LNCaP clone FGC (cell line): ENCODE results near the gene STK17B.

Experiments
- DNase-seq: peaks from one replicate; pipeline ENCODE4 v3.0.0-alpha.2; 2011; ENCODE audit warnings: low read depth
- H3K4me3 ChIP-seq: 2 replicates; pipeline ENCODE4 v1.5.1; 2011; ENCODE audit warnings: mild to moderate bottlenecking, low read depth, low read length, control low read depth
- CTCF ChIP-seq: IDR thresholded peaks from 2 replicates; pipeline ENCODE4 v1.5.1; 2012; ENCODE audit warnings: mild to moderate bottlenecking; ENCODE audit not compliant: control insufficient read depth, insufficient read depth; ENCODE audit errors: extremely low read depth

Gene STK17B

DNA sequence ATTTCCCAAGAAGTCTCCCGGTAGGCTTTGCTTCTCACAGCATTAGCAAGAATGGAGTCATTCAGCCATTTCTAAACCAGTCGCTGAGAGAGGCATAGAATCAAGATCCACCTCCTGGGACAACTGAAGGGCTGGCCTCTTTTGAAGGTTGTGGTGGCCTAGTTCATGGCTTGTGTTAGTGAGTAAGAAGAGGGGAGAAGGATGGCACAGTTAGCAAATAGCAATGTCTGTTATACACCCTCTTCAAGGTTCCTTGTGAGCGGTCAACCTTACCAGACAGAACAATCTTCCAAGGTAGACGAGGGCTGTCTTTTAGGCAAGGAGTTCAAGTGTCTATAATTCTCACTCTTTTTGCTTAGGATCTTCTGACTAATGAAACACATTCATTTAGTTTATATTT is 67.3 kb downstream of the STK17B start:
- no peak overlapping the region for H3K4me3 ChIP-seq
- TF ChIP-seq CTCF: no peak
- DNase-seq: no peak

DNA sequence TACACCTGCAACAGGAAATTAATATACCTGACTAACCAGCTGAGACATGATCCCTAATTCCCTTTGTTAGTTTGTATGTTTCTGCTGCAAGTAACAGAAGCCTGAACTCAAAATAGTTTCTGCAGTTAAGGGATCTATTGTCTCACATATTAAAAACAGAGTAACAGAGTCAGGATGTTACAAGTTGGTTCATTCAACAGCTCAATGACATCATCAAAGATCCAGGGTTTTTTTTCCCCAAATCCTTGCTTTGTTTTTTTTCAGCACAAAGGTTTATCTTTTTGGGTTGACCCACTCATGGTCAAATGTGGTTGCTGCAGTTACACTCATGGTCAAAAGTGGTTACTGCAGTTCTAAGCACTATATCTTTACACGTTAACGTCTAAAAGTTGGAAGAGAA is 67.8 kb downstream of the STK17B start:
- no peak for DNase-seq
- no peak overlapping the region for H3K4me3 ChIP-seq
- TF ChIP-seq CTCF: no peak

DNA sequence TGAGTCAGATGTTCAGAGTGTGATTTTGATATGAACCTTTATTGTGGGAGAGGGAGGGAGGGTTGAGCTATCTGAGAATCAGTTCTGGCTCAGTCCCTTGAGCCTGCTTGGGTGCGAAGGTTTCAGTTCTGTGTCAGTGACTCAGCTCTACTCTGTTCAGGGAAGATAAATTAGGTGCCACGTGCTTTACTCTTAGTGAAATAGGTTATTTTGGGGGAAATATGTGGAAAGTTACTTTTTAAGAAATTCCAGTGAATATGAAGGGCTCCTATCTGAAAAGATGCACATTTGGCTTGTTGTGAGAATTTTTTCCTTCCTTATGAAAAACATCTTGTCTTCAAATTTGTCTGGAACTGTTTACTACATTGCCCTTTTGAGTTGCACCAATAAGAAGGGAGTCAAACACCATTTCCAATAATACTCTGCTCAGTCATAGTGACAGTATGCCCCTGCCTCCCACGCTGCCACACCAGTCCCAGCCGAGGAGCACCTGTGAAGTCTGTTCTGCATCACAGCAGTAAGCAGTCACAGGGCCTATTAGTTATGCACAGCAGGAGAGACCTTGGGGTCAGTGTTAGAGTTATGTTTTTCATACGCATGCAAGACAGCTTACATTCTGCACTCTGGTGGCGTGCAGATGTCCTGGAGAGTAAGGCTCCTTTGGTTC is 69.9 kb downstream of the STK17B start:
- H3K4me3 ChIP-seq: no peak overlapping the region
- no peak for TF ChIP-seq CTCF
- DNase-seq: no peak

DNA sequence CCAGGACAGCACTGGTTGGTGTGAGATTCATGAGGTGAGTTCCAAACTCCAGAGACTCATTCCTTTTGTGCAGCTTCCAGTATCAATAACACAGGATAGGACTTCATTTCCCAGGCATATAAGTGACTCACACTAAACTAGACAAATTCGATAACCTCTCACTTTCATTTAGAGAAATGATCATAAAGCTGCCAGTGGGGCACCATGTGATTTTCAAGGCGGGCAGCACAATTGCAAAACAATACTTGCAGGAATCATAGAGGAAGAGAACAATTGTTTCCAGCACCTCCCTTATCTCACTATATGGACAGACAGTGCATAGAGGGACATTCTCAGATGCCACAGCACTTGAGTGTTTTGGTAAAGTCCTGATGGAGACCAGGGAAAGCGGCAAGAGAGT is 71.5 kb downstream of the STK17B start:
- no peak overlapping the region for H3K4me3 ChIP-seq
- no peak for TF ChIP-seq CTCF
- DNase-seq: no peak

DNA sequence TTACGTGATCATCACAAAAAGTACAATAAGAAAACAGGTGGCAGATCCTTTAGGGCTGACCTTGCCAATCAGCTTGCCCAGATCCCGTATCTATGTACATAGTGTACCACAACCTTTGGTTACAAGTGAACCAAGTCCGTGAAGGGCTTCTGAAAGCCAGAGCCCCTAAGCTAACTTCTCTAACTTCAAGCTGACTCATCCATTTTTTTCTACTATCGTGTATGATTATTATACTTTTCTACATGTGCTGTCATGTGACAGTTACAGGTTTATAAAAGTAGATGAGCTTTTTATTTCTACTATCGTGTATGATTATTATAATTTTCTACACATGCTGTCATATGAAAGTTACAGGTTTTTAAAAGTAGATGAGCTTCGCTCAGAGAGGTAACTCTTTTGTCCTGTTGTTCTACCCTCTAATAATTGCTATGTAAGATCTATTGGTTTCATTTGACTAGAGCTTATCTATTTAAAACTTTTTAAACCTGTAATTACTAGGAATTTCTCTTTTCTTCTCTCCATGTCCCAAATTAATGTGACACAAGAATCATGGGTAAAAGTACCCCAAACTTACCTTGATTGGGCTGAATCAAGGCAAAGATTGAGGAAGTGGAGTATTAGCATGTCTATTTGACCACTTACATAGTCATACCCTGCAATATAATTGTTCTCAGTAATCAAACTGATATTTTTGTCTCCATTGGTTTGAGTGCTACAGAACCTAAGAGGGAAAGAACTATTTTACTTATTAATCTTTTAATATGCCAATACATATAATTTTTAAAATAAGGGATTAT is 73.3 kb downstream of the STK17B start:
- H3K4me3 ChIP-seq: no peak overlapping the region
- TF ChIP-seq CTCF: no peak
- no peak for DNase-seq

DNA sequence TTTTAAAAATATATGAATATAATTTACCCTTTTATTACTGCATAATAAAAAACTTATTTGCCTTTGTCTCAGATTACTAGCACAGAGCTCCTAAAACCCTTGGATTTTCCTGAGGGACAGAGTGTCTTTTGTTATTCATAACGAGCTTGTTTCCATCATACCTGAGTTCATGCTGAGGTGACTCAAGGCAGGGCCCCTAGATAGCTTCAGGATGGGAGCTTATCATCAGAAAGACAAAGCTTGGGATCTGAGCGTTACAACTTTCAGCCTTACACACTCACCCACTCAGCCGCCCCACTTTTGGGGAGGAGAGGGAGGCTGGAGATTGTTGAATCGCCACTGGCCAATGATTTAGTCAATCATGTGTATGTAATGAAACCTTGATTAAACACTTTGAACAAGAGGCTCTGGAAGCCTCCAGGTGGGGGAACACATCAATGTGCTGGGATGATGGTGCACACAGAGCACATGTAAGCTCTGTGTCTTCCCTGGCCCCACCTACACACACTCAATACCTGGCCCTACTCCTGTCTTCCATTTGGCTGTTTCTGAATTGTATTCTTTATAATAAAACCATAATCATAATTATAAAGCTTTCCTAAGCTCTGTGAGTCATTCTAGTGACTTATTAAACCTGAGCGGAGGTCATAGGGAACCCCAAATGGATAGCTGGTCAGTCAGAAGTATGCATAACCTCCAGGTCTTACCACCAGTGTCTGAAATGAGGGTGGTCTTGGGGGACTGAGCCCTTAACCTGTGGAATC is 74.2 kb downstream of the STK17B start:
- no peak for DNase-seq
- no peak overlapping the region for H3K4me3 ChIP-seq
- TF ChIP-seq CTCF: no peak
